Hepatocyte (in vitro differentiated cells): ENCODE data around the gene CHKA.

Source experiments
- CTCF ChIP-seq: fragments of 200-600 bp; sonication (generic); IDR thresholded peaks from 2 replicates; pipeline ENCODE4 v1.5.1; 2016; ENCODE audit warnings: antibody characterized with exemption, mild to moderate bottlenecking; ENCODE audit not compliant: poor library complexity
- EZH2 ChIP-seq: fragments of 200-600 bp; sonication (generic); IDR thresholded peaks from 2 replicates; pipeline ENCODE4 v1.6.1; 2016; ENCODE audit warnings: antibody characterized with exemption, mild to moderate bottlenecking, borderline replicate concordance
- EZH2phosphoT487 ChIP-seq: fragments of 200-600 bp; sonication (generic); IDR thresholded peaks from one replicate; pipeline ENCODE4 v1.6.1; 2018; ENCODE audit warnings: antibody characterized with exemption, mild to moderate bottlenecking, low read depth, moderate library complexity; ENCODE audit not compliant: unreplicated experiment, severe bottlenecking

GRCh38 chr11:68004551-68005335 lies 116.4 kb downstream of the CHKA start:
- TF ChIP-seq CTCF (no peak), EZH2phosphoT487 (no peak), EZH2 (no peak)
